ENCODE results near the gene CHCHD3.
"Not testable (repeated sequence)": the region's sequence is repeated elsewhere in the genome, so short reads cannot be mapped to it uniquely, and the experiment has no call there.

Gene CHCHD3

GRCh38 chr7:132977234-132977633, 104.7 kb downstream of the CHCHD3 start:
- in situ Hi-C loops (cut with MboI; ENCODE audit: low pct_unique_long_range_greater_than_20kb, low sequenced_read_pairs, unreplicated experiment): no loop called here
- no peak for DNase-seq (ENCODE audit: low spot score)
- no peak for TF ChIP-seq CTCF (IDR thresholded peaks at IDR 0.05; ENCODE audit: extremely low read depth, insufficient read depth, missing control alignments)

GRCh38 chr7:132972745-132973144, 109.1 kb downstream of the CHCHD3 start:
- no peak for TF ChIP-seq CTCF (IDR thresholded peaks at IDR 0.05; ENCODE audit: extremely low read depth, insufficient read depth, missing control alignments)
- DNase-seq (ENCODE audit: low spot score): no peak
- in situ Hi-C loops (cut with MboI; ENCODE audit: low pct_unique_long_range_greater_than_20kb, low sequenced_read_pairs, unreplicated experiment): no loop called here

GRCh38 chr7:132970257-132970656, 111.6 kb downstream of the CHCHD3 start:
- DNase-seq (ENCODE audit: low spot score): no peak
- in situ Hi-C loops (cut with MboI; ENCODE audit: low pct_unique_long_range_greater_than_20kb, low sequenced_read_pairs, unreplicated experiment): no loop called here
- no peak for TF ChIP-seq CTCF (IDR thresholded peaks at IDR 0.05; ENCODE audit: extremely low read depth, insufficient read depth, missing control alignments)

GRCh38 chr7:132969520-132969919, 112.4 kb downstream of the CHCHD3 start:
- DNase-seq (ENCODE audit: low spot score): no peak
- in situ Hi-C loops (cut with MboI; ENCODE audit: low pct_unique_long_range_greater_than_20kb, low sequenced_read_pairs, unreplicated experiment): no loop called here
- TF ChIP-seq CTCF (IDR thresholded peaks at IDR 0.05; ENCODE audit: extremely low read depth, insufficient read depth, missing control alignments): no peak

- in situ Hi-C loops (cut with MboI; ENCODE audit: low pct_unique_long_range_greater_than_20kb, low sequenced_read_pairs, unreplicated experiment); DNase-seq (ENCODE audit: low spot score): not testable (repeated sequence)
Measured at GRCh38 chr7:132967470-132967848, 114.4 kb downstream of the CHCHD3 start.

GRCh38 chr7:132966754-132967469, 115.0 kb downstream of the CHCHD3 start:
- no peak for DNase-seq (ENCODE audit: low spot score)
- in situ Hi-C loops (cut with MboI; ENCODE audit: low pct_unique_long_range_greater_than_20kb, low sequenced_read_pairs, unreplicated experiment): no loop called here

More at GRCh38 chr7:132966754-132967469, 115.0 kb downstream of the CHCHD3 start:
- TF ChIP-seq CTCF (IDR thresholded peaks at IDR 0.05; ENCODE audit: extremely low read depth, insufficient read depth, missing control alignments): no peak

Data from GM13977 (cell line).